ENCODE measurements around the gene AFP.

The AFP gene

DNA sequence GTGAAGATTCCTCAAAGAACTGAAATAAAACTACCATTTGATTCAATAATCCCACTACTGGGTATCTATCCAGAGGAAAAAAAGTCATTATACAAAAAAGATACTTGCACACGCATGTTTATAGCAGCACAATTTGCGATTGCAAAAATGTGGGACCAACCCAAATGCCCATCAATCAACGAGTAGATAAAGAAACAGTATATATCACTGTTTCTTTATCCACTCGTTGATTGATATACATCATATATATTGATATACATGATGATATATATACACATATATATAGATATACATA is 13.6 kb upstream of the AFP start:
- TF ChIP-seq, protein P1, sequence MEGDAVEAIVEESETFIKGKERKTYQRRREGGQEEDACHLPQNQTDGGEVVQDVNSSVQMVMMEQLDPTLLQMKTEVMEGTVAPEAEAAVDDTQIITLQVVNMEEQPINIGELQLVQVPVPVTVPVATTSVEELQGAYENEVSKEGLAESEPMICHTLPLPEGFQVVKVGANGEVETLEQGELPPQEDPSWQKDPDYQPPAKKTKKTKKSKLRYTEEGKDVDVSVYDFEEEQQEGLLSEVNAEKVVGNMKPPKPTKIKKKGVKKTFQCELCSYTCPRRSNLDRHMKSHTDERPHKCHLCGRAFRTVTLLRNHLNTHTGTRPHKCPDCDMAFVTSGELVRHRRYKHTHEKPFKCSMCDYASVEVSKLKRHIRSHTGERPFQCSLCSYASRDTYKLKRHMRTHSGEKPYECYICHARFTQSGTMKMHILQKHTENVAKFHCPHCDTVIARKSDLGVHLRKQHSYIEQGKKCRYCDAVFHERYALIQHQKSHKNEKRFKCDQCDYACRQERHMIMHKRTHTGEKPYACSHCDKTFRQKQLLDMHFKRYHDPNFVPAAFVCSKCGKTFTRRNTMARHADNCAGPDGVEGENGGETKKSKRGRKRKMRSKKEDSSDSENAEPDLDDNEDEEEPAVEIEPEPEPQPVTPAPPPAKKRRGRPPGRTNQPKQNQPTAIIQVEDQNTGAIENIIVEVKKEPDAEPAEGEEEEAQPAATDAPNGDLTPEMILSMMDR (IDR thresholded peaks at IDR 0.05) = no peak

DNA sequence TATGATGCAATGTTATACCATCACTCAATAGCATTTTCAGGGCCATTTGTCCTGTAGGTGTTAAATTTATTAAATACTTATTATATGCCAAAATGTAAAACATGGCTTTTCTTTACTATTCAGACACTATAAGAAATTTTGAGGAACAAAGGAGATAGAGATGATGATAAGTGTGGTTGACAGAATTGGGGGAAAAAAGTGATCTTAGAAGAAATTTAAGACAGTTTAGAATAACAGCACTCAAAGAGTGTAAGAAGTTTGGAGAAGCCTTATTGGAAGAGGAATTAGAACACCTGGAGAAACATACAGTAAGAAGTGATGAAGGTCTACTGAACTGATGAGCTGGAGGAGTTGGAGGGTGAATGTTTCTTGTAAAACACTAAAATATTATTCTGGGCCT is 12.8 kb upstream of the AFP start:
- TF ChIP-seq, protein P1 (IDR thresholded peaks at IDR 0.05) = no peak

DNA sequence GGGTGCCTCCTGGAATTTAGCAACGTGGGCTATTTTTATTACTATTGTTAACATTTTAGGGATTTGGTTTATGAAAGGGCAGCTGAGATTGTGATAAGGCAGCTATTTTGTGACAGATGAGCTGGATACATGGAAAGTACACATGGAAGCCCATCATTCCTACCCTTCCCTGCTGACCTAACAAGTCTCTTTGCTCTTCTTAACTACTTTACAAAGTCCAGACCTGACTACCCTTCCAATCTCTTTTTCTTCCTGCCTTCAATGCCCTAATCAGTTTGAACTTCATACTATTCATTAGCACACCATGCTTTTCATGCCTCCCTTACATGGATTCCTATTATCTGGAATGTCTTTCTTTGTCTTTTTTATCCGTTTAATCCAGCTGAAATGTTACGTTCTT is 9.4 kb upstream of the AFP start:
- TF ChIP-seq, protein P1 (IDR thresholded peaks at IDR 0.05) = no peak

DNA sequence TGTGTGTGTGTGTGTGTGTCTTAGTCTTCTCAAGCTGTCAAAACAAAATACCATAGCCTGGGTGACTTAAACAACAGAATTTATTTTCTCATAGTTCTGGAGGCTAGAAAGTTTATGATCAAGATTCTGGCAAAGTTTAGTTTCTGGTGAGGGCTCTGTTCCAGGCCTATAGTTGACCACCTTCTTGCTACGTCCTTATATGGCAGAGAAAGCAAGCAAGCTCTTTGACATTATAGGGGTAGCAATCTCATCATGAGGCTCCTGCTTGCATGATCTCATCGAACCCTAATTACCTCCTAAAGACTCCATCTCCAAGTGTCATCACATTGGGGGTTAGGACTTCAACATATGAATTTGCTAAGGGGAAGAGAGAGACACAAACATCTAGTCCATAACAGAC is 6.9 kb upstream of the AFP start:
- TF ChIP-seq, protein P1 (IDR thresholded peaks at IDR 0.05) = no peak

DNA sequence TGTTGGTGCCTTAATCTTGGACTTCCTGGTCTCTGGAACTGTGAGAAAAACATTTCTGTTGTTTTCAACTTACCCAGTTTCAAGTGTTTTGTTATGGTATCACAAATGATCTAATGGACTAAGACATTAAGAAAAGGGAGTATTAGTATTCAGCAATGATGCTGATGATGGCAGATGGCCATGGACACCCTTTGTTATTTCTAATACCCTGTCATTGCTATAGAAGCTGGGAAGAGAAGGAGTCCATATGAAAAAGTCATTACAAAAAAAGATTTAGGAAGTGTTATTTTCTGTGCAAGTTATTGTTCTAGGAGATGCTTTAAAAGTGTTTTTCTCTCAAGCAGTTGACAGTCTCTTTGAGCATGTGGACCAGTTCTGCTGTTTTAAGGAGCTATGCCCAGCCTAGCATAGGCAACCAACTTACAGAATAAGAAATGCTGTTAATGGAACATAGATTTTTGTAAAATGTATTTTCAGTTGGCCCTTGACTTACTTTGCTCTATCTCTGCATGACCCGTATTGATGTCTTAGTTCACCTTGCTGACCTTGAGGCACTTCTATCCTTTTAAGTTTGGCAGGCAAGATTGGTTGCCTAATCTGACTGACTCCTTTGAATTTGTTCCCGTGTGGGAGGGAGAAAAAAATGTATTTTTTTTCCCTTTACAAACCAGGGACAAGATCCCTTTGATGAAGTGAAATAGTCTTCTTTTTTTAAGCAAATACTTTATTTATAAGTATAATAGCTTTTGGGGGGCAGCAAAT is 6.0 kb upstream of the AFP start:
- TF ChIP-seq, protein P1 (IDR thresholded peaks at IDR 0.05) = no peak

DNA sequence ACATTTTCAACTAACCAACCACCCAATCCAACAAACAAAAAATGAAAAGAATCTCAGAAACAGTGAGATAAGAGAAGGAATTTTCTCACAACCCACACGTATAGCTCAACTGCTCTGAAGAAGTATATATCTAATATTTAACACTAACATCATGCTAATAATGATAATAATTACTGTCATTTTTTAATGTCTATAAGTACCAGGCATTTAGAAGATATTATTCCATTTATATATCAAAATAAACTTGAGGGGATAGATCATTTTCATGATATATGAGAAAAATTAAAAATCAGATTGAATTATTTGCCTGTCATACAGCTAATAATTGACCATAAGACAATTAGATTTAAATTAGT is 4.2 kb upstream of the AFP start:
- TF ChIP-seq, protein P1 (IDR thresholded peaks at IDR 0.05) = no peak

DNA sequence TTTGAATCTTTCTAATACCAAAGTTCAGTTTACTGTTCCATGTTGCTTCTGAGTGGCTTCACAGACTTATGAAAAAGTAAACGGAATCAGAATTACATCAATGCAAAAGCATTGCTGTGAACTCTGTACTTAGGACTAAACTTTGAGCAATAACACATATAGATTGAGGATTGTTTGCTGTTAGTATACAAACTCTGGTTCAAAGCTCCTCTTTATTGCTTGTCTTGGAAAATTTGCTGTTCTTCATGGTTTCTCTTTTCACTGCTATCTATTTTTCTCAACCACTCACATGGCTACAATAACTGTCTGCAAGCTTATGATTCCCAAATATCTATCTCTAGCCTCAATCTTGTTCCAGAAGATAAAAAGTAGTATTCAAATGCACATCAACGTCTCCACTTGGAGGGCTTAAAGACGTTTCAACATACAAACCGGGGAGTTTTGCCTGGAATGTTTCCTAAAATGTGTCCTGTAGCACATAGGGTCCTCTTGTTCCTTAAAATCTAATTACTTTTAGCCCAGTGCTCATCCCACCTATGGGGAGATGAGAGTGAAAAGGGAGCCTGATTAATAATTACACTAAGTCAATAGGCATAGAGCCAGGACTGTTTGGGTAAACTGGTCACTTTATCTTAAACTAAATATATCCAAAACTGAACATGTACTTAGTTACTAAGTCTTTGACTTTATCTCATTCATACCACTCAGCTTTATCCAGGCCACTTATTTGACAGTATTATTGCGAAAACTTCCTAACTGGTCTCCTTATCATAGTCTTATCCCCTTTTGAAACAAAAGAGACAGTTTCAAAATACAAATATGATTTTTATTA is 3.6 kb upstream of the AFP start:
- TF ChIP-seq, protein P1 (IDR thresholded peaks at IDR 0.05) = no peak
